AG04450 (cell line): ENCODE data around the gene KHDRBS2. TPM values are rescaled to one million over a fixed set of nuclear protein-coding genes. Genes with fewer than 3 reads are reported as not detected.

Source experiments
- CTCF ChIA-PET: fragments of 300-600, 350-600 bp; formaldehyde crosslinking; extraction: SDS; loops from one replicate; lab custom pipeline; 2022; ENCODE audit warnings: antibody characterized with exemption, inconsistent platforms; lab: Charles Lee
- POLR2A ChIA-PET: fragments of 350-600 bp; formaldehyde crosslinking; extraction: SDS; loops from one replicate; lab custom pipeline; 2021; ENCODE audit warnings: antibody characterized with exemption, inconsistent platforms; lab: Yijun Ruan, JAX
- DNase-seq: peaks from one replicate; pipeline ENCODE4 v3.0.0-alpha.2; 2011; ENCODE audit warnings: low read depth, low spot score
- H3K27ac ChIP-seq: one replicate; pipeline ENCODE4 v1.5.1; 2012; ENCODE audit warnings: low read depth, low read length, control low read depth
- H3K27me3 ChIP-seq: one replicate; pipeline ENCODE4 v1.6.0; 2012; ENCODE audit warnings: low read length; ENCODE audit not compliant: control insufficient read depth, insufficient read depth
- H3K4me3 ChIP-seq: 2 replicates; pipeline ENCODE4 v1.5.1; 2011; ENCODE audit warnings: mild to moderate bottlenecking, low read depth, low read length, control low read depth
- H3K9me3 ChIP-seq: 2 replicates; pipeline ENCODE4 v1.5.1; 2012; ENCODE audit warnings: low read length; ENCODE audit not compliant: control insufficient read depth, insufficient read depth
- CTCF ChIP-seq: IDR thresholded peaks from 2 replicates; pipeline ENCODE4 v1.5.1; 2011; ENCODE audit warnings: low read depth, low read length, control low read depth, inconsistent platforms
- polyA plus RNA-seq: library from polyadenylated mRNA; depleted of rRNA; stranded (reverse); fragments of >200 nt; gene quantifications from 2 replicates; pipeline ENCODE4 v1.2.3, GENCODE V29; 2011

Gene KHDRBS2
- polyA plus RNA-seq, 1 experiment, result not detected

DNA sequence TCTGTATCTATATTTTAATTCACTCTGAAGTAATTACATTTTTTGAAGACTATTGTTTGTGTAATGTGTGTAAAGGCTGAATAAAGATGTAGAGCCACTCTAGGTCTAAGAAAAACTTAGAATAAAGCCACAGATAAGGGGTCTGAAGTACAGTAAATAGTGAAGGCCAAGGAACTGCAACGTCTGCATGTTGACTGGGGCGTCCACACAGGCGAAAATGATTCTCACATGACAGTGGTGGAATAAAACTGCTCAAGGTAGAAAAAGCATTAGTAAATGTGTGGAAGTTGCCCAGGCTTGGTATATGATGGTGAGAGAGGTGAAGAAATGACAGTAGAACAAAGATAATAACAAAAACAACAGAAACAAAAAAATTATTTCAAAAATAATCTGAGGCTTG, 196.2 kb downstream of the KHDRBS2 start:
- no peak for DNase-seq
- no peak for TF ChIP-seq CTCF
- Histone ChIP-seq H3K27me3 (no peaks in the 10 kb centered on the region), H3K9me3 (peaks cover 11% of the 10 kb centered on the region; the same call in 1 of the 2 replicates), H3K4me3 (no peak overlapping the region), H3K27ac (no peak overlapping the region)
- CTCF ChIA-PET, result no interaction called here
- POLR2A ChIA-PET, result no interaction called here

DNA sequence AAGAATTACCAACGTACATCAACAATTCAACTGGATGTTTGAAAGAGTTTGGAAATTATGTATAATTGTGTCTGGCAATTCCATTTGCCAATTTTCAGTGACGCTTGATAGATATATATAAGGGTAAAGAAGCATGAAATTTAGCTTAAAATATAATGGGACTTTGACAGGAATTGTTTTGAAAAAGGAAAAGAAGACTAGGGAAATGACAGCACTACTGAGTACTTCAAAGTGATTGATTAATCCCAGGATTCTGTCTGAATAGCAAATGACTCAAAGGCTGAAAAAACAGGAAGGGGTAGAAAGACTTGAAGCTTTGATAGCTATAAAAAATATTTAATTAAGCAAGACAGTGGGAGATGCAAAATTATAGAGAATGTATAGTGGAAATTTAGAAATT, 200.0 kb downstream of the KHDRBS2 start:
- no peak for TF ChIP-seq CTCF
- no peak overlapping the region for H3K4me3 ChIP-seq
- H3K27ac ChIP-seq, result no peak overlapping the region
- H3K27me3 ChIP-seq, result no peaks in the 10 kb centered on the region
- ChIA-PET CTCF (no interaction called here), POLR2A (no interaction called here)
- no peak for DNase-seq
- H3K9me3 ChIP-seq, result peaks cover 19% of the 10 kb centered on the region; the same call in 1 of the 2 replicates

DNA sequence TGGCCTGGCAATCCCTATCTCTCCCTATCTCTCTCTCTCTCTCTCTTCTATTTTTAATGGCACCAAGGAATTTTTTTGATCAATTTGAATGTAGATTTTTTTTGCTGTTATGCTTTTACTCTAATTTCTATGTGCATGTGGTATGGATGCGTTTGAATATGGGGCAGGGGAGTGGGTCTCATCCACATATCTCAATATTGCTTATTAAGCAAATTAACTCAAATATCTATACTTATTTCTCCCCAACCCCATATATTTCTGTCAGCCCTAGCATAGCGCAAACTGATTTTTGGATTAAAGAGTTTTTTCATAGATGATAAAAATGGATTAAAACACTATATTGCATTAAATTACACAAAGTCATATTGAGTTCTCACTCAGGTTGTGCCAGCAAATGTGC, 210.2 kb downstream of the KHDRBS2 start:
- H3K9me3 ChIP-seq, result peaks cover 5% of the 10 kb centered on the region; the same call in 1 of the 2 replicates
- no peak for TF ChIP-seq CTCF
- H3K27ac ChIP-seq, result no peak overlapping the region
- H3K4me3 ChIP-seq, result no peak overlapping the region
- no peaks in the 10 kb centered on the region for H3K27me3 ChIP-seq
- CTCF ChIA-PET, result no interaction called here
- POLR2A ChIA-PET, result no interaction called here
- DNase-seq, result no peak

- ChIA-PET POLR2A (no interaction called here), CTCF (no interaction called here)
- no peaks in the 10 kb centered on the region for H3K27me3 ChIP-seq
- no peak overlapping the region for H3K4me3 ChIP-seq
- DNase-seq, result no peak
- no peak for TF ChIP-seq CTCF
- H3K9me3 ChIP-seq, result no peaks in the 10 kb centered on the region; the same call in 1 of the 2 replicates
- H3K27ac ChIP-seq, result no peak overlapping the region
Observed at GRCh38 chr6:62059901-62060300, 226.1 kb downstream of the KHDRBS2 start.

GRCh38 chr6:62057300-62057699, 228.7 kb downstream of the KHDRBS2 start:
- H3K27ac ChIP-seq, result no peak overlapping the region
- no peak for TF ChIP-seq CTCF
- H3K4me3 ChIP-seq, result no peak overlapping the region
- CTCF ChIA-PET, result no interaction called here
- no peaks in the 10 kb centered on the region for H3K27me3 ChIP-seq
- H3K9me3 ChIP-seq, result no peaks in the 10 kb centered on the region; the same call in 1 of the 2 replicates
- POLR2A ChIA-PET, result no interaction called here
- DNase-seq, result no peak
